GM12875 (cell line): ENCODE data around the gene PRKCA.

ENCODE experiments used
- H3K4me3 ChIP-seq: one replicate; pipeline ENCODE4 v1.5.1; 2011; ENCODE audit warnings: low read depth, low read length, control low read depth
- CTCF ChIP-seq: IDR thresholded peaks from 2 replicates; pipeline ENCODE4 v1.5.1; 2011; ENCODE audit warnings: low read depth, mild to moderate bottlenecking, control low read depth, inconsistent platforms, low read length, moderate library complexity, borderline replicate concordance; ENCODE audit not compliant: insufficient read depth

The PRKCA gene

DNA sequence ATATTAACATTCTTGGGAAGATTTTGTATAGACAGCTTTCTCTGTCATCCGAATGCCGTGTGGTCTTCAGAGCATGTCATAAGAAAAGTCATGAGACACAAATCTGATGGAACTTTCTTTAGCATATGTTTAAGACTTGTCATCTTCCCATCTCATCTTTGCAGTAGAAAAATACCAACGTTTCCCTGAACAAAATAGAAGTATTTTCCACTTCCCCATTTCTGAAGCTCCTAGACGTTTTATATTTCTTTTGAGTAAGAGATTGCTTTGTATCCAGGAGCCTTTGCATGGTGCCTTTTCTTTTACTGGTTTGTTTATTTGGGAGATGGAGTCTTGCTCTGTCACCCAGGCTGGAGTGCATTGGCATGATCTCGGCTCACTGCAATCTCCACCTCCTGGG is 235.1 kb downstream of the PRKCA start:
- no peak for TF ChIP-seq CTCF
- H3K4me3 ChIP-seq = no peak overlapping the region

DNA sequence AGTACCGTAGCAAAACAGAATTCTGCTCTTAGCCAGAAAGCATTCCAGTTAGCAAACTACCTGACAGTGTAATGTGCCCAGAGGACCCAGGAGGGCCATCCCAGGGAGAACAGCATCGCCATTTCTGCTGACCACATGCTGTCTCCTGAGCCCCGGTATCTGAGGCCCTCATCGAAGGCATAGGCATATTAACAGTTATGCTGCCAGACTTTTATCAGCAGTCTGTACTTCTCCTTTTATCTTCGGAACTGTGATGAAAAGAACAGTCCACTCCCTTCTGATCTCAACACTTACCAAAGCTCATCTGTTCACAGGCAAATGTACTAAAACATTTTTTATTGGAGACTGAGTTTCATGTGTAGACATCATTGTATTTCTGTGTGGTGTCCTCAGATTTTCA is 236.4 kb downstream of the PRKCA start:
- H3K4me3 ChIP-seq = no peak overlapping the region
- no peak for TF ChIP-seq CTCF

GRCh38 chr17:66540131-66540781 is 237.8 kb downstream of the PRKCA start:
- no peak overlapping the region for H3K4me3 ChIP-seq

DNA sequence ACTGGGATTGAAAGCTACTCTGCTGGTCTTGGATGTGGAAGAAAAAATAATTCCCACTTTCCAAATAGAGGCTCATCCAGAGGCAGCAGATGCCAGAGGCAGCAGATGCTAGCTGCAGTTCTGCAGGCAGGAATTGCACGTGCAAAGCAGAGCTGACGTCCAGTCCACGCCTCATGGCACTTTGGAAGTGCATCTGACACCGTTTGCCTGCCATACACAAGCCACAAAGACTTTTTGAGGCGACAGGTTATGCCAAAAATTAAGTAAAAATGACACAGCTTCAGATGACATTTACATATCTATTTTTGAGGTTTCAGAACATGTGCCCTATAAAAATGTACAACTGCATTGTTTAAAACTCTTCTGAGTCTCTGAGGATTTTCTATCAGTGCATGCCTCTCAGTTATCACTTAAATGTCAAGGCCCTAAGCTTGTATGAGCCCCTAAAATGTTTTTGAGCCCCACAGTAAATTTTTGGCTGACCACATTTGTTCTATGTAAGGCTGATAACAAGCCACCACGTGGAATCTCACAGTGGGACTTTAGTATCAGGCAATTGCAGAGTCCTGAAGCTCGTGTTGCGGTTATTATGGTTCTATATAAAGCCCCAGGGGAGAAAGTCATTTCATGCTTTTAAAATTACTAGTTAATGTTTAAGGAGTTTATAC is 239.2 kb downstream of the PRKCA start:
- no peak overlapping the region for H3K4me3 ChIP-seq
- no peak for TF ChIP-seq CTCF

More at GRCh38 chr17:66540131-66540781, 237.8 kb downstream of the PRKCA start:
- TF ChIP-seq CTCF = no peak

- no peak overlapping the region for H3K4me3 ChIP-seq
- no peak for TF ChIP-seq CTCF
Measured at GRCh38 chr17:66542129-66542966, 239.9 kb downstream of the PRKCA start.

- TF ChIP-seq CTCF = no peak
- H3K4me3 ChIP-seq = no peak overlapping the region
Measured at GRCh38 chr17:66542967-66543520, 240.6 kb downstream of the PRKCA start.
